Ishikawa (cell line): ENCODE data around the gene LARGE2.

ENCODE experiments used
- CEBPB ChIP-seq: IDR thresholded peaks from 2 replicates; pipeline ENCODE4 v1.6.1; 2012
- CREB1 ChIP-seq: IDR thresholded peaks from 2 replicates; pipeline ENCODE4 v1.6.1; 2012; ENCODE audit warnings: low read depth
- EGR1 ChIP-seq: IDR thresholded peaks from 2 replicates; pipeline ENCODE4 v1.6.1; 2012
- EP300 ChIP-seq: IDR thresholded peaks from 2 replicates; pipeline ENCODE4 v1.6.1; 2012; ENCODE audit warnings: borderline replicate concordance
- MAX ChIP-seq: IDR thresholded peaks from 2 replicates; pipeline ENCODE4 v1.6.1; 2012
- NFIC ChIP-seq: IDR thresholded peaks from 2 replicates; pipeline ENCODE4 v1.6.1; 2012
- REST ChIP-seq: IDR thresholded peaks from 2 replicates; pipeline ENCODE4 v1.6.1; 2012; ENCODE audit warnings: low read depth, mild to moderate bottlenecking
- TAF1 ChIP-seq: IDR thresholded peaks from 2 replicates; pipeline ENCODE4 v1.6.1; 2012; ENCODE audit warnings: low read depth, mild to moderate bottlenecking
- USF1 ChIP-seq: IDR thresholded peaks from 2 replicates; pipeline ENCODE4 v1.6.1; 2012

GRCh38 chr11:45927332-45927683 is 4.9 kb downstream of the LARGE2 start:
- TF ChIP-seq MAX: no peak
- TF ChIP-seq CEBPB: no peak
- no peak for TF ChIP-seq USF1
- TF ChIP-seq TAF1: no peak
- no peak for TF ChIP-seq CREB1
- TF ChIP-seq REST: no peak
- no peak for TF ChIP-seq EGR1
- no peak for TF ChIP-seq NFIC
- TF ChIP-seq EP300: no peak
